Right lung (tissue), 10 donors: ENCODE measurements around the gene MPC2. TPM values are rescaled to one million over a fixed set of nuclear protein-coding genes. Genes with fewer than 3 reads are reported as not detected.

Source experiments
- DNase-seq, 2 donors: peaks; one replicate each; pipeline ENCODE4 v3.0.0-alpha.2; 2013
- long read RNA-seq, 8 donors: transcript quantifications; one replicate each; lab custom pipeline, GENCODE V29; 2026
- polyA plus RNA-seq, 5 donors: library from polyadenylated mRNA; unstranded; fragments of 120-200 nt; gene quantifications; one replicate each; pipeline versions ENCODE4 v1.2.1 to v1.2.3, GENCODE V29; 2013; ENCODE audit warnings: inconsistent platforms in 1 of 5, low replicate concordance in 1 of 5; ENCODE audit not compliant: insufficient read length in 5 of 5, insufficient read depth in 1 of 5

Gene MPC2
- polyA plus RNA-seq = 10 to 100 TPM; 46.3 to 57.7 (median 54.9) TPM
- long read RNA-seq, donor 1, transcript MPC2-202 (5 exons, 2,177 nt) = major isoform, 46 of 89 reads
- long read RNA-seq, donor 1, partial matches to known transcripts = 43 of 89 reads
- long read RNA-seq, donor 1, other reads (novel, unspliced or antisense) = 0 of 89 reads
- long read RNA-seq, donor 2, transcript MPC2-202 (5 exons, 2,177 nt) = major isoform, 26 of 31 reads
- long read RNA-seq, donor 2, partial matches to known transcripts = 5 of 31 reads
- long read RNA-seq, donor 2, other reads (novel, unspliced or antisense) = 0 of 31 reads
- long read RNA-seq, donor 3, transcript MPC2-202 (5 exons, 2,177 nt) = major isoform, 38 of 65 reads
- long read RNA-seq, donor 3, partial matches to known transcripts = 27 of 65 reads
- long read RNA-seq, donor 3, other reads (novel, unspliced or antisense) = 0 of 65 reads
- long read RNA-seq, donor 4, transcript MPC2-202 (5 exons, 2,177 nt) = major isoform, 27 of 47 reads
- long read RNA-seq, donor 4, partial matches to known transcripts = 20 of 47 reads
- long read RNA-seq, donor 4, other reads (novel, unspliced or antisense) = 0 of 47 reads
- long read RNA-seq, donor 5, transcript MPC2-202 (5 exons, 2,177 nt) = major isoform, 50 of 68 reads
- long read RNA-seq, donor 5, partial matches to known transcripts = 18 of 68 reads
- long read RNA-seq, donor 5, other reads (novel, unspliced or antisense) = 0 of 68 reads
- long read RNA-seq, donor 6, transcript MPC2-202 (5 exons, 2,177 nt) = major isoform, 47 of 107 reads
- long read RNA-seq, donor 6, partial matches to known transcripts = 60 of 107 reads
- long read RNA-seq, donor 6, other reads (novel, unspliced or antisense) = 0 of 107 reads
- long read RNA-seq, donor 7, transcript MPC2-202 (5 exons, 2,177 nt) = major isoform, 32 of 37 reads
- long read RNA-seq, donor 7, partial matches to known transcripts = 5 of 37 reads
- long read RNA-seq, donor 7, other reads (novel, unspliced or antisense) = 0 of 37 reads
- long read RNA-seq, donor 8, transcript MPC2-202 (5 exons, 2,177 nt) = major isoform, 13 of 13 reads
- long read RNA-seq, donor 8, partial matches to known transcripts = 0 of 13 reads
- long read RNA-seq, donor 8, other reads (novel, unspliced or antisense) = 0 of 13 reads

- peak; percentile 64 to 69 for DNase-seq
Measured at GRCh38 chr1:167936930-167937708, at the start of gene MPC2. MPC2 (minus strand) TSS chr1:167937072; CDS start chr1:167935841, 1,231 bp downstream.

GRCh38 chr1:167984886-167985489, 48.1 kb upstream of the MPC2 start:
- no peak for DNase-seq

GRCh38 chr1:167983797-167984420, 47.0 kb upstream of the MPC2 start:
- no peak for DNase-seq

DNA sequence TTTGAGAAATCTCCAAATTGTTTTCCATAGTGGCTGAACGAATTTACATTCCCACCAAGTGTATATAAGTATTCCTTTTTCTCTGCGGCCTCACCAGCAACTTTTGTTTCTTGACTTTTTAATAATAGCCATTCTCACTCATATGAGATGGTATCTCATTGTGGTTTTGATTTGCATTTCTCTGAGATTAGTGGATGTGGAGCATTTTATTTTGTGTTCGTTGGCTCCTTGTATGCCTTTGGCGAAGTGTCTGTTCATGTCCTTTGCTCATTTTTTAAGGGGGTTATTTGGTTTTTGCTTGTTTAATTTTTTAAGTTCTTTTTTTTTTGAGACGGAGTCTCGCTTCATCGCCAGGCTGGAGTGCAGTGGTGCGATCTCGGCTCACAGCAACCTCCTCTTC, 45.1 kb upstream of the MPC2 start:
- no peak for DNase-seq

DNA sequence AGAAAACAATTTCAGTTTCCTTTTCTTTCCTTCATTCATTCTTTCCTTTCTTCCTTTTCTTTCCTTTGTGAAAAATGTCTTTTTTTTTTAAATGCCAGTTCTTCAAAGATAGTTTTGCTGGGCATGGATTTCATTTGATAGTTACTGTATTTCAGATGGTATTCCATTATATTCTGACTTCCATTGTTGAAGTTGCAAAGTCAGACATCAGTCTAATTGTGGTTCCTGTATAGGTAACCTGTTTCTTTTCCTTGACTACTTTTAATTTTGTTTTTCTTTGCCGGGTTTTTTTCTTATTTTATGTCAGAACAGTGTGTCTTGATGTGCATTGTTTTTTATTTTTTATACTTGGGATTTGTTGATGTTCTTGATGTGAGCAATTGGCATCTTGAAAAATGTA, 40.4 kb upstream of the MPC2 start:
- no peak for DNase-seq

GRCh38 chr1:167974698-167975097, 37.8 kb upstream of the MPC2 start:
- no peak for DNase-seq

DNA sequence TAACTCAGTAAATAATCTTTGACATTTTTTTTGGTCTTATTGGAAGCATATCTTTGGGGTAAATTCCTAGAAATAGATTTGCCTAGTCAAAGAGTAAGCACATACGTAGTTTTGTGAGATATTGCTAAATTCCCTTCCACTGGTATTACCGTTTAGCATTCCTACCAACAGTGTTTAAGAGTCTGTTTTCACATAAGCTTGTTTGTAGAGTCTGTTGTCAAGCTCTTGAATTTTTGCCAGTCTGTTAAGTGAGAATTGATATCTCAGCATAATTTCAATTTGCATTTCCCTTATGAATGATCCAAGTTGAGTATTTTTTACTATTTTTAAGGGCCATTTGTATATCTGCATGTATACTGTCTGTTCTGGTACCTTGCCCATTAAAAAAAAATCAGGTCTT, 37.0 kb upstream of the MPC2 start:
- no peak for DNase-seq

- no peak for DNase-seq
Measured at GRCh38 chr1:167968569-167968968, 31.7 kb upstream of the MPC2 start.

GRCh38 chr1:167966050-167966449, 29.2 kb upstream of the MPC2 start:
- no peak for DNase-seq

- DNase-seq = no peak
Measured at GRCh38 chr1:167964646-167965045, 27.8 kb upstream of the MPC2 start.

- no peak for DNase-seq
Measured at GRCh38 chr1:167957710-167958109, 20.8 kb upstream of the MPC2 start.

DNA sequence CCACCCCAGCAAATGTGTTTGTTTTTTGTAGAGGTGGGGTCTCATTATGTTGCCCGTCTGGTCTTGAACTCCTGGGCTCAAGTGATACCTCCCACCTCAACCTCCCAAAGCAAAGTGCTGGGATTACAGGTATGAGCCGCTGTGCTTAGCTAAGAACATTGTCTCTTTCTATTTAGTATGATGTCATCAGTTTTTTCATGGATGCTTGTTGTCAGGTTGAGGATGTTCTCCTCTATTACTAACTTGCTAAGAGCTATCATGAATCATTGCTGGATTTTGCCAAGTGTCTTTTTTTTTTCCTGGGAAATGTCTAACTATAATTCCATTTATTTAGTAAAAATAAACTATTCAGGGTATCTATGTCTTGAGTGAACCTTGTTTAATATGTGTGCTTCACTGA, 19.0 kb upstream of the MPC2 start:
- no peak for DNase-seq

DNA sequence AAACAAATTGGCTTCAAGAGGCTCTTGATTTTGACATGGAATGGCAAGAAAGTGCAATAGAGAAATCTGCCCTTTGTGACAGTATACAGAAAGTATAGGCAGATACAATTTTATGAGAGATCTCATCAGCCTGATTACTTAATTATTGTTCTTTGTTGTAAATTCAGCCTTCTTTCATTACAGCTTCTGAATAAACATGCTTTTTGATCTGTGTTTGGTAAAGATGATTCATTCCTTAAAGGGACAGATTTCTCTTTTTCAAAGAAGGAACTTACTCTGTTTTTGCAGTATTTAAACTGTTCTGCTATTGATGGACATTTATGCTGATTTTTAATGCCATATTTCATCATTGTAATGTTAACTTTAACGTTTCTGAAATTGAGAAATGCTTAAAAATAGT, 13.7 kb upstream of the MPC2 start:
- DNase-seq = no peak

GRCh38 chr1:167949785-167950184, 12.9 kb upstream of the MPC2 start:
- no peak for DNase-seq

GRCh38 chr1:167947733-167948132, 10.9 kb upstream of the MPC2 start:
- no peak for DNase-seq

DNA sequence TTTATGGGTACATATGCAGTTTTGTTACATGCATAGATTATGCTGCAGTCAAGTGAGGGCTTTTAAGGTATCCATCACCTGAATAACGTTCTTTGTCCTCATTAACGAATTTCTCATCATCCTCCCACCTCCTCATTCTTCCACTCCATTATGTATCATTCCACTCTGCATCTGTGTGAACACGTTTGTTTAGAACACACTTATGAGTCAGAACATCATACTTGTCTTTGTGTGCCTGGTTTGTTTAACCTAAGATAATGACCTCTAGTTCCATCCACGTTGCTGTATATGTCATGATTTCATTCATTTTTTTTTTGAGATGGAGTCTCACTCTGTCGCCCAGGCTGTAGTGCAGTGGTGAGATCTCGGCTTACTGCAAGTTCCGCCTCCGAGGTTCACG, 6.7 kb upstream of the MPC2 start:
- DNase-seq = no peak

DNA sequence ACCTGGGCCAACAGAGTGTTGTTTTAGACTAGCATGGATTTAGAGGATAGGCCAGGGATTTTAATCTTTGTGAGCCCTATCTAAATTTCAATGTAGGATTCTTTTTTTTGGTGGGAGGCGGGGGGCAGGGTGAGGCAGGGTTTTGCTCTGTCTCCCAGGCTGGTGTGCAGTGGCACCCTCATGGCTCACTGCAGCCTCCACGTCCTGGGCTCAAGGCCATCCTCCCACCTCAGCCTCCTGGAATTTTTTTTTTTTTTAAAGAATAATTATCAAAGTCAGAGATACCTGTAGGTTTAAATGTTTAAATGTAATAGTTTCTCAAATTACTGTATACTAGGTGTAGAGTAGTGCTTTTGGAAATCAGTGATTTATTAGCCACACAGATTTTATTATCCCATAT, 3.4 kb upstream of the MPC2 start:
- no peak for DNase-seq

DNA sequence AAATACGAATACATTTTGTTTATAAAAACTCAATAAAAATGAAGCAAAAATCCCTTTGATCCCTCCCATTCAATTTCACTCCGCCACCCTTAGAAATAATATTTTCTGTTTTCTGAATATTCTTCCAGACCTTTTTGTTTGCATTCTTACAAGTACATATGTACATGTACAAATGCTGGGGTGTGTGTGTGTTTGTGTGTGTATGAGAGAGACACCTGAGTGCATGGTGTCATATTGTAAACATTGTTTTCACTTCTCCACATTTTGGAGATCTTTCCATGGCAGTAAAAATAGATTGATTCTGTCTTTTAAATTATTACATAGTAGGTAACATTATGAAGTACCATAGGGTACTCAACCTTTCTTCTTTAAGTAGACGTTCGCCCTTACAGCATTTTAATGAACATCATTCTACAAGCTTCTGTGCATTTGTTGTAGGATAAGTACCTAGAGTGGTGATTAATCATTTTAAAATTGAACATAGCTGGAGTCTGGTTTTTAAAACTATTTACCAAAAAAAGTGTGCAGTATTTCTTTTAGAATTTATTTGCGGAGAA, 1.3 kb upstream of the MPC2 start:
- no peak for DNase-seq

DNA sequence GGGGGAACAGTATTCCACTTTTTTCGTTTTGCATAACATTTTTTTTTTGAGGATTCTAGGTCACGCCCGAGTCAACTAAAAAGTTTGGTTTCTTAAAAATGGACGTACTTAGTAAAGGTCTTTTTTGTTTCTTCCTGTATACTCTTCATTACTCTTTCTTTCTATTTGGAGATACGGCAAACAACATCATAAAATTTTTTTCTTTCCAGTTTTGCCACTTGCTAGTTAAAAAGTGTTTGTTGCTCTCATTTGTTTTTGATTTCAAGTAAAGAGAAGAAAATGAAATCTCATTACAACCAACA, 788 bp upstream of the MPC2 start:
- DNase-seq = no peak
